ENCODE data around the gene NPAP1.

DNA sequence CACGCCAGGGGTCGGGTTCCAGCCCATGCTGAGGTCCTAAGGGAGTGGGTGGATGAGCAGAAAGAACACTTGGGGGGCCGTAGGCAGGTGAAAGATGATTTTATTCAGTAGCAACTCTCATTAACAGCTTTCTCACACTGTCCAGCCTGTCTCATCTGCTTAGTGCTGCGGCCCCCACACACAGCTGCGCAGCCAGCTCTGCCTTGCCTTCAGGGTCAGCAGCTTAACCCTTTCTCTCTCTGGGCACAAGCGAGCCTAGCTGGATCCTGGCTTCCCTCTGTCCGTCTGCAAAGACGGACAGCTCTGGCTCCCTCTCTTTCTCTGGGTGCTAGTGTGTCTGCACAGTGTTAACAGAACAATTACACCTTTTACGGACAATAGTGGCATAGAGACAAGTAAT, 21.3 kb downstream of the NPAP1 start:
- TF ChIP-seq CTCF (IDR thresholded peaks at IDR 0.05; ENCODE audit: poor library complexity) (no peak), EZH2 (IDR thresholded peaks at IDR 0.05; ENCODE audit: borderline replicate concordance) (no peak)
